Fibroblast of pulmonary artery (primary cell): ENCODE results near the gene LAMC1.

Source experiments
- DNase-seq: peaks from one replicate; pipeline ENCODE4 v3.0.0-alpha.2; 2010; ENCODE audit warnings: low read depth
- H3K4me3 ChIP-seq: replicated peaks from 2 replicates; pipeline ENCODE4 v1.5.1; 2011; ENCODE audit warnings: low read depth, mild to moderate bottlenecking, control low read depth, low read length, moderate library complexity
- TF ChIP-seq, protein P1 (sequence below): IDR thresholded peaks from 2 replicates; pipeline ENCODE4 v1.5.1; 2011; ENCODE audit warnings: mild to moderate bottlenecking, control low read depth, low read length, inconsistent platforms; ENCODE audit errors: missing control alignments

LAMC1 gene

DNA sequence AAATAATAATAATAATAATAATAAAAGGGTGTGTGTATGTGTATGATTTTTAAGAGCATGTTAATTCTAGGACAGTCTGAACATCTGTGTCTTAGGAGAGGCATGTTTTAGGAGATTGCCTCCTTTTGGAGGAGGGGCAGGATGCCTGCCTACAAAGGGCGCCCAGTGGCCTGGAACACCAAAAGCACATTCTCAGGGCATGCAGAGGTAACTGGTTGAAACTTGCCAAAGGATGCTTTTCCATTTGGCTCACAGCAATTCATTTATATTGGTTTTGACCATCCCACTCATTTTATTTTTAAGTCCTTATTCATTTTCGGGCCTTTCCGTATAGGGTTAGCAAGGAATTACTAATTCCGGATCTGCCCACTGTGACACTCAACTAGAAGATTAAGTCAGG is 141.7 kb downstream of the LAMC1 start:
- no peak overlapping the region for H3K4me3 ChIP-seq
- no peak for DNase-seq
- TF ChIP-seq, protein P1, sequence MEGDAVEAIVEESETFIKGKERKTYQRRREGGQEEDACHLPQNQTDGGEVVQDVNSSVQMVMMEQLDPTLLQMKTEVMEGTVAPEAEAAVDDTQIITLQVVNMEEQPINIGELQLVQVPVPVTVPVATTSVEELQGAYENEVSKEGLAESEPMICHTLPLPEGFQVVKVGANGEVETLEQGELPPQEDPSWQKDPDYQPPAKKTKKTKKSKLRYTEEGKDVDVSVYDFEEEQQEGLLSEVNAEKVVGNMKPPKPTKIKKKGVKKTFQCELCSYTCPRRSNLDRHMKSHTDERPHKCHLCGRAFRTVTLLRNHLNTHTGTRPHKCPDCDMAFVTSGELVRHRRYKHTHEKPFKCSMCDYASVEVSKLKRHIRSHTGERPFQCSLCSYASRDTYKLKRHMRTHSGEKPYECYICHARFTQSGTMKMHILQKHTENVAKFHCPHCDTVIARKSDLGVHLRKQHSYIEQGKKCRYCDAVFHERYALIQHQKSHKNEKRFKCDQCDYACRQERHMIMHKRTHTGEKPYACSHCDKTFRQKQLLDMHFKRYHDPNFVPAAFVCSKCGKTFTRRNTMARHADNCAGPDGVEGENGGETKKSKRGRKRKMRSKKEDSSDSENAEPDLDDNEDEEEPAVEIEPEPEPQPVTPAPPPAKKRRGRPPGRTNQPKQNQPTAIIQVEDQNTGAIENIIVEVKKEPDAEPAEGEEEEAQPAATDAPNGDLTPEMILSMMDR, result no peak

DNA sequence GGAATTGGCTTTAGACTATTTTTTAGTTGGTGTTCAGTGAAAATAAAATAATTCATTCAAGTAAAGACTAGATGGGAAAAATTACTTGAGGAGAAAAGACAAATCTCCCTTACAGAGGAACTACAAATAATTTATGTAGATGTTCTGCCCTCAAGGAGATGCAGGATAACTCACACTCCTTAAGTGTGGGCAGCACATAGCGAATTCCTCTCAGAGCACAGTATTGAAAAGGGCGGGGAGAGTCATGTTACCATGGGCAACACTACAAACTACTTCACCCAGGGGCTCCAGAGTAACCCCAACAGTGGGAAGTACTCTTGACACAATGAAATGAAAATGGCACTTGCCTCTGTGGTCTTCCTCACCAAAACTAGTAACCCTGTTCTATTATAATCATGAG is 142.2 kb downstream of the LAMC1 start:
- DNase-seq, result no peak
- TF ChIP-seq, protein P1, result no peak

DNA sequence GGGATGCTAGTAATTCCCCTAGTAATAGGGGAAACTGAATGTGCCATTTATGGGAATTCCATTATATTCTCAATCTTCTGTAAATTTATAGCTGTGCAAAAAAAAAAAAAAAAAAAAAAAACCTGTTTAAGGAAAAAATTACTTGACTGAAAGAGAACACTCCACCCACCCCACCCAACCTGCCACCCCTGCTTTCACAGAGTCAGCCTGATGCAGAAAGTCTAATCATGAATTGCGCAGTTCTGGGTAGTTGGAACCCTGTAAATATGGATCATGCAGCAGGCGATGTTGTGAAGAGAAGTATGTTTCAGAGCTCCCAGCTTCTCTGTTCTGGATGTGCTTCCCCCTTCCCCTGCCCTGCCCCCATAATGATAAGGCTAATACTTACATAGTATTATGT is 143.2 kb downstream of the LAMC1 start:
- no peak overlapping the region for H3K4me3 ChIP-seq
- DNase-seq, result no peak
- TF ChIP-seq, protein P1, result no peak

More for the DNA sequence above, 142.2 kb downstream of the LAMC1 start:
- H3K4me3 ChIP-seq, result no peak overlapping the region

DNA sequence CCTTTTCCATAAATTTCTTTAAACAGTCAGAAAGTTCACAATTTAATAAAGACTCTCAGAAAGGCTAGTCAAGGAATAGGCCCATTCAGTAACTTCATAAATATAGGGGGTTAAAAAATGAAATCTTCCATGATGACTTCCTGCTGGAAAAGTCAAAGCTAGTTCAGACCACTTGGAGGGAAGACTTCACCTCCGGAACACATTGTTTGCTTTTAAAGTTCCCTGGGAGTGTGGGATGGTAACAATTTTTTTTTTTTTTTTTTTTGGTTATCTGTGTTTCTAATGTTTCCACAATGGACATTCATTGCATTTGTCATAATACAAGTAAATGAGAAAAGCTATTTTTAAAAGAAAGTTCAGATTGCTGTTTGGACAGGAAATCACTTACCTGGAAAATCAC is 144.5 kb downstream of the LAMC1 start:
- TF ChIP-seq, protein P1, result no peak
- no peak for DNase-seq
- no peak overlapping the region for H3K4me3 ChIP-seq

DNA sequence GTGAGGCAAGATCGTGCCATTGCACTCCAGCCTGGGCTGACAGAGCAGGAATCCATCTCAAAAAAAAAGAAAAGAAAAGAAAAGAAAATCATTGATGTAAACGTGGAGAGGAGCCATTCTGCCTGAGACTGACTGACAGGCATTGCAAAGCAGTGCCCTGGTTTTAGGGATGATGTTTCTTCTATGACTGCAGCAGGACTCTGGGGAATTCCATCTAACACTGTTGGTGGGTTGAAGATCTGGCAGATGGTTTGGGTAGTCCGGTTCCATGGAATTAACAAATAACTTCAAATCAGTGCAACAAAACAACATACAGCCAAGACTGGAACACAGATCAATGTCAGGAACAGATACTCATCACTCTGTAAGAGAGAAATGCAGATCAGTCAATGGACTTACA is 145.1 kb downstream of the LAMC1 start:
- TF ChIP-seq, protein P1, result no peak
- H3K4me3 ChIP-seq, result no peak overlapping the region
- DNase-seq, result no peak

DNA sequence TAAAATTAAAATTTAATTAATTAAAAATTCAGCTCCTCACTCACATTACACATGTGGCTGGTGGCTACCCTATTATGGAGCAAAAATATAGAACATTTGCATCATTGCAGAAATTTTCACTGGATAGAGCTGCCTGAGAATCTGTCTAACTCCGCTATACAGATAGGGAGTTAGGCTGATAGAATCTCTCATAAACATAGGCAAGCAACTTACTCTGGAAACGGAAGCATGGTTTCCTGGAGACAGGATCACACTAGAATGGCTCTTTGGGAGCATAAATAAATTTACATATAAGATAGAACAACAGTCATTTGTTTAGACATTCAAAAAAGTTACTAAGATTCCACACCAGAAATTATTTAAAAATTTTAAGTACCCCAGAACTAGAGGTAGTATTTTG is 150.6 kb downstream of the LAMC1 start:
- no peak for DNase-seq
- TF ChIP-seq, protein P1, result no peak
- H3K4me3 ChIP-seq, result no peak overlapping the region

DNA sequence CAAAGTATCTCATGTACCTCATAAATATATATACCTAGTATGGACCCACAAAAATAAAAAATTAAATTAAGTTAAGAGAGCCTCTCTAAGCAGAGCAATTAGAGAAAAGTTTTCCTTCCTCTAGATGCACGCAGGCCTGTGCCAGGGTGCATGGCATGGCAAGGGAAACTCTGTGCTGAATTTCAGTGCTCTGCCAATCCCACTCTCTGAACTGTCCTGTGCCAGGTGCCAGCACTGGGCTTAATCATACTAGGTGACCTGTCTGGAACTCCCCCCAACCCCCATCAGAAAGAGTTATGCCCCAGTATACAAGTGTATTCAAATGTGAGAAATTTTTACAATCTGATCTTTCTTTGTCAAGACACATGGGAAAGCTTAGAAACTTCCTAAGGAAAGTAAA is 152.4 kb downstream of the LAMC1 start:
- DNase-seq, result no peak
- TF ChIP-seq, protein P1, result no peak
- no peak overlapping the region for H3K4me3 ChIP-seq
